Mesothelial cell of epicardium (in vitro differentiated cells): Measurements from ENCODE around the gene DNAAF9. TPM values are rescaled to one million over a fixed set of nuclear protein-coding genes. Genes with fewer than 3 reads are reported as not detected.

Experiments
- DNase-seq, 2 experiments: peaks; one replicate each; pipeline ENCODE4 v3.0.0; 2021; ENCODE audit warnings: low spot score in 2 of 2; ENCODE audit not compliant: unreplicated experiment in 2 of 2
- H3K27ac Mint-ChIP-seq: 2 replicates; pipeline ENCODE4 v1.8.0; 2021; ENCODE audit warnings: mixed read lengths
- H3K27me3 Mint-ChIP-seq: 2 replicates; pipeline ENCODE4 v1.8.0; 2021; ENCODE audit warnings: low read depth, mixed read lengths
- H3K36me3 Mint-ChIP-seq: 2 replicates; pipeline ENCODE4 v1.8.0; 2021; ENCODE audit warnings: mixed read lengths
- H3K4me1 Mint-ChIP-seq: 2 replicates; pipeline ENCODE4 v1.8.0; 2021; ENCODE audit warnings: mixed read lengths
- H3K4me3 Mint-ChIP-seq: 2 replicates; pipeline ENCODE4 v1.8.0; 2021; ENCODE audit warnings: mild to moderate bottlenecking, moderate library complexity, mixed read lengths
- H3K9me3 Mint-ChIP-seq: 2 replicates; pipeline ENCODE4 v1.8.0; 2021; ENCODE audit warnings: mixed read lengths
- total RNA-seq: library from RNA; stranded (reverse); gene quantifications from 3 replicates; pipeline ENCODE4 v1.2.1, GENCODE V29; 2021
- TF ChIP-seq, protein P1 (sequence below): fragments of 200-600 bp; sonication (generic); IDR thresholded peaks from one replicate; pipeline ENCODE4 v1.5.0; 2021; ENCODE audit warnings: antibody characterized with exemption; ENCODE audit not compliant: unreplicated experiment

Gene DNAAF9
- total RNA-seq: 18.0 to 20.3 TPM (median 20.2 TPM) in 3 replicates

DNA sequence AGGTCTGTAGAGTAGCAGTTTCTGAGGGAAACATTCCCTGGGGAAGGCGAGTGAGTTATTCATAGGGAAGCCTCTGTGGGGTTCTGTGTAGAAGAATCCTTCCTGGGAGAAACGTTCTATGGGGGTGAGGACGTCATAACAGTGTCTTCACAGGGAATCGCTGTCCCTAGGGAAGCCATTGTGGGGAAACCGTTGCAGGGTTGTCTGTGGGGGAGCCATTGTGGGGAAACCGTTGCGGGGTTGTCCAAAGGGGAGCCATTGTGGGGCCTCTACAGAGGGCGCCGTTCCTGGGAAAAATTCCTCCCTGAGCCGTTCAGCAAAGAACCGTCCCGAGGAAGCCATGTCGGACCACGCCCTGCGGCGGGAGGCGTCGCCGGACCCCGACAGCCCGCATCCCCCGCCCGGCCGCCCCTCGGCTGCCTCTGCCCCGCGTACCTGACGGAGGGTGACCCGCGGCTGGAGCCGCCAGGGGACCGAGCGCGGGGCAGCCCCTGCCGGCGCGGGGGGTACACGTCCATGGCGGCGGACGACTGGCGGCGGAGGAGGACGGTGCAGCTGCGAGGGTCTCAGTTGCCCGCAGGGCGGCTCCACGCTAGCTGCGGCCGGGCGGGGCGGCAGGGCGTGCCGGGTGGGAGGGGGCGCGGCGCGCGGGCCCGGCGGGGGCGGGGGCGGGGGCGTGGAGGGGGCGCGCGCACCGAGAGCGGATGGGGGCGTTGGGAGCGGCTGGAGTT lies at the start of gene DNAAF9:
Gene DNAAF9 (minus strand): TSS at position 630 of the 731 bp plus-strand sequence. CDS start 112 bp downstream, at position 518.
- Mint-ChIP-seq H3K27ac (peak within 1 kb of the TSS; percentile 89), H3K27me3 (peaks cover 3% of the 10 kb centered on the region), H3K4me3 (peak within 1 kb of the TSS; percentile 89), H3K36me3 (no peaks in the 10 kb centered on the region), H3K9me3 (peaks cover 3% of the 10 kb centered on the region), H3K4me1 (peaks cover 28% of the 10 kb centered on the region)
- peak; percentile 52 to 78 for DNase-seq
- TF ChIP-seq, protein P1, sequence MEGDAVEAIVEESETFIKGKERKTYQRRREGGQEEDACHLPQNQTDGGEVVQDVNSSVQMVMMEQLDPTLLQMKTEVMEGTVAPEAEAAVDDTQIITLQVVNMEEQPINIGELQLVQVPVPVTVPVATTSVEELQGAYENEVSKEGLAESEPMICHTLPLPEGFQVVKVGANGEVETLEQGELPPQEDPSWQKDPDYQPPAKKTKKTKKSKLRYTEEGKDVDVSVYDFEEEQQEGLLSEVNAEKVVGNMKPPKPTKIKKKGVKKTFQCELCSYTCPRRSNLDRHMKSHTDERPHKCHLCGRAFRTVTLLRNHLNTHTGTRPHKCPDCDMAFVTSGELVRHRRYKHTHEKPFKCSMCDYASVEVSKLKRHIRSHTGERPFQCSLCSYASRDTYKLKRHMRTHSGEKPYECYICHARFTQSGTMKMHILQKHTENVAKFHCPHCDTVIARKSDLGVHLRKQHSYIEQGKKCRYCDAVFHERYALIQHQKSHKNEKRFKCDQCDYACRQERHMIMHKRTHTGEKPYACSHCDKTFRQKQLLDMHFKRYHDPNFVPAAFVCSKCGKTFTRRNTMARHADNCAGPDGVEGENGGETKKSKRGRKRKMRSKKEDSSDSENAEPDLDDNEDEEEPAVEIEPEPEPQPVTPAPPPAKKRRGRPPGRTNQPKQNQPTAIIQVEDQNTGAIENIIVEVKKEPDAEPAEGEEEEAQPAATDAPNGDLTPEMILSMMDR: peak; percentile 32

DNA sequence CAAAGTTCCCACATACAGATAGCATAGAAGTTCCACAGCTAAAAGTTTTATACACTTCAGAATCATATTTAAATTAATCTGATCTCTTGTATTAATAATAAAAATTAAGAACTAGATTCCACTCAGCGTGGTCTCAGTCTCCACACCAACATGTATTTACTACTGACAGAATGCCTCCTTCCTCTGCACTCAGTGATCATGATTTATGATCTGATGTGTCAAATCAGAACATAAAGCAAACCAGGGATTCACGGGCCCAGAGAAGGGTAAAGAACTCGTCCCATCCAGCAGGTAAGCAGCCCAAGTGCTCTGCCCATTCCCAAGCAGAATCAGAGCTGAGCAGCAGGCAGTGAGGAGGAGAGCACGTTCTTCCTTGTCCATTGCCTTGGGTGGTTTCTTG lies 49.2 kb upstream of the DNAAF9 start:
- no peak overlapping the region for H3K4me3 Mint-ChIP-seq
- no peak overlapping the region for H3K27ac Mint-ChIP-seq
- H3K9me3 Mint-ChIP-seq: no peaks in the 10 kb centered on the region
- H3K27me3 Mint-ChIP-seq: peaks cover 11% of the 10 kb centered on the region
- DNase-seq: no peak
- TF ChIP-seq, protein P1: no peak
- H3K4me1 Mint-ChIP-seq: peaks cover 10% of the 10 kb centered on the region
- H3K36me3 Mint-ChIP-seq: no peaks in the 10 kb centered on the region

DNA sequence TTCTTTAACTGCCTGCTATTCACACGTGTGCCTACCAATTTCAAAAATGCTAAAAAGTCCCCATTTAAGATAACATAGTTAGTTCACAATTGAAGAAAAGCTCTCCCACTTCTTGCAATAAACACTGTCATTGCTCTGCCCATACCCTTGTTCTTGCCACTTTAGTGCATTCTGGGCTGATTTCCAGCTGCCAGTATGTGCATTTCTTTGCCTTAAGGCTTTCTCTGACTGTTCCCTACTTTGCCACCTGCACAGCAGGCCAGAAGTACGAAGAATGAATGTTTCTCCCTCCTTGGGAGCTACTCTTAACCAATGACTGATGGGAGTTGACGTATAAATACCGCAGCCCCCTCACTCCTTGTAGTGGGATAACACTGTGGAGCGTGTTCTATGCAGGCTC lies 47.4 kb upstream of the DNAAF9 start:
- Mint-ChIP-seq H3K27me3 (peaks cover 17% of the 10 kb centered on the region), H3K4me3 (no peak overlapping the region), H3K27ac (no peak overlapping the region), H3K36me3 (no peaks in the 10 kb centered on the region), H3K9me3 (no peaks in the 10 kb centered on the region), H3K4me1 (peaks cover 6% of the 10 kb centered on the region)
- no peak for DNase-seq
- TF ChIP-seq, protein P1: no peak

DNA sequence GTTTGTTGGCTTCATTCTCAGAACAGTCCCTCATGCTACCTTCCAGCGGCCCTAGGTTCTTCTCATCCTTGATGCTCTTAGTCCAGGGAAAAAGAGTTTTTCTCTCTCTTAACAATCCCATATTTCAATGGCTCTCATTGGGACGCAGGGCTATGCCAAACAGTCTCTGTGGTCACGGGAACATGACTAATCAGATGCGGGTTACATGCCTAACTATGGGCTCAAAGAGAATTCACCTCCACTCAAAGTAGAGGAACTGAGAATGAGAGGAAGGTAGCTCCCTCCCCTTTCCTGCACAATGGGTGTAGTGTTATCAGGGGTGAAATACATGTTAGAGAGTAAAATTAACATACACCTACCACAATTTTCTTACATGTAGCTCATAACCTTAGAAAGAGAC lies 45.2 kb upstream of the DNAAF9 start:
- peaks cover 19% of the 10 kb centered on the region for H3K27me3 Mint-ChIP-seq
- no peak overlapping the region for H3K27ac Mint-ChIP-seq
- no peak overlapping the region for H3K4me3 Mint-ChIP-seq
- peaks cover 6% of the 10 kb centered on the region for H3K4me1 Mint-ChIP-seq
- H3K9me3 Mint-ChIP-seq: no peaks in the 10 kb centered on the region
- TF ChIP-seq, protein P1: no peak
- H3K36me3 Mint-ChIP-seq: no peaks in the 10 kb centered on the region
- DNase-seq: no peak

DNA sequence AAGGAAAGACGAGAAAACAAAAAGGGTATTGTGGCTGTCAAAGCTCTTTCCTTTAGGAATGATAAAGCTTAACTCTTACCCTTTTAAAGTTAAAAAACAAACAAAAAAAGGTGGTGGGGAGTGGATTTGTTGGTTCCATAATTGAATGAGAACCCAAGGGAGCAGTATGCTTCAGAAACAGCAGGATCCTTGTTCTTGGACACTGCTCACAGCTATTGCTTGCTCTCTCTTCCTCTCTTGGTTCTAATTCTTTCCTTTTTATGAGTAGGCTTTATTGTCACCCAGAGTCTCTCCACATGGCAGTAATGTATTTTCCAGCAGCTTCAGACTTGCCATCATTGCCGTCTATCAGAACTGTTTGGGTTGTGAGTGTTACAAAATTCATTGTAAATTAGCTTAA lies 44.7 kb upstream of the DNAAF9 start:
- Mint-ChIP-seq H3K27me3 (peaks cover 19% of the 10 kb centered on the region), H3K4me3 (no peak overlapping the region), H3K27ac (no peak overlapping the region), H3K9me3 (no peaks in the 10 kb centered on the region), H3K4me1 (peaks cover 6% of the 10 kb centered on the region), H3K36me3 (no peaks in the 10 kb centered on the region)
- no peak for DNase-seq
- TF ChIP-seq, protein P1: no peak
